Umbilical cord (tissue), 2 donors: Measurements from ENCODE around the gene VPS13D. TPM values are rescaled to one million over a fixed set of nuclear protein-coding genes. Genes with fewer than 3 reads are reported as not detected.
"Not testable (repeated sequence)": the region's sequence is repeated elsewhere in the genome, so short reads cannot be mapped to it uniquely, and the experiment has no call there.

ENCODE experiments used
- DNase-seq: peaks from one replicate; pipeline ENCODE4 v3.0.0-alpha.2; 2015; ENCODE audit warnings: low spot score
- total RNA-seq: library from RNA; depleted of rRNA; stranded (reverse); fragments of >200 nt; gene quantifications from one replicate; pipeline ENCODE4 v1.2.3, GENCODE V29; 2014; ENCODE audit warnings: low replicate concordance; ENCODE audit not compliant: insufficient read depth

The VPS13D gene
- total RNA-seq, 1 donor from 2014 or later = 31.3 TPM

DNA sequence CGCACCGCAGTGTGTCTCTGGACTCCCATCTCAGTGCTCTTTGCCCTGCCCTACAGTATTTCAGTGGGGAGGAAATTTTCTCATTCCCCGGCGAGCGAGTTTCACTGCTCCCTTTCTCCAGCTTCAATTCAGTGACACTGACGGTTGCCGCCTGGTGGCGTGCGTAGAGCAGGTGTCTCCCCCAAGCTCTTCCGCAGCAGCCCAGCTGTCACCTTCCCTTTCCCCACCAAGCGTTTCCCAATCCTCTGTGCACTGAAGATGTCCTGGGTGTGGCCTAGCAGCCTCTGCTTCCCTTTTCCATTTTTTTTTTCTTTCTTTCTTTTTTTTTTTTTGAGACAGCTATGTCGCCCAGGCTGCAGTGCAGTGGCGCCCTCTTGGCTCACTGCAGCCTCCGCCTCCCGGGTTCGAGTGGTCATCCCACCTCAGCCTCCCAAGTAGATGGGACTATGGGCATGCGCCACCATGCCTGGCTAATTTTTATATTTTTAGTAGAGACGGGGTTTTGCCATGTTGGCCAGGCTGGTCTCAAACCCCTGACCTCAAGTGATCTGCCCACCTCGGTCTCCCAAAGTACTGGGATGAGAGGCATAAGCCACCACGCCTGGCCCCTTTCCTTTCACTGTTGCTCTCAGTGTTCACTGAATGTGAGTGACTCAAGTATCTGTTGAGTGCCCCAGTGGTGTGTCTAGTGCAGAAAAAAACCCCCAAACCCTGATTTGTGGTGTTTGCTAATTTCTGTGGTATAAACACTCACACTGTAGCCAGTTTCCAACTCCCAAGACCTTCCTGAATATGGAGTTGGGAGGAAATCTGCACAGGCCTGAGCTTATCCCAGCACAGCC is 33.0 kb upstream of the VPS13D start:
- DNase-seq = peak; percentile 44

- no peak for DNase-seq
These were observed 32.3 kb upstream of the VPS13D start for GRCh38 chr1:12197483-12197880.

DNA sequence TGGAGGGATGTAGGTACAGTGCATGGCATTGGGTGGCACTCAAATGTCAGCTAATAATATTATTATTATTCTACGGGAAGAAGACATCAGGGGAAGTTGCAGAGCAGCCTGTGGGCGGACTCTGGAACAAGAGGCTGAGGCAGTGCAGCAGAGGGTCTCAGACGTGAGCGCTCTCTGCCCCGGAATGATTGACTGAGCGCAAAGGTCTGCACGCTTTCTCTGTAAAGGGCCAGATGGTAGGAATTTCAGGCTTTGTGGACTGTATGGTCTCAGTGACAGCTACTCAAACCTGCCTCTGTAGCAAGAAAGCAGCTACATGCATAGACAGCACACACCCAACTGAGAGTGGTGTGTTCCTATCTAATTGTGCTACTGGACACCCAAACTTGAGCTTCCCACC is 29.6 kb upstream of the VPS13D start:
- no peak for DNase-seq

DNA sequence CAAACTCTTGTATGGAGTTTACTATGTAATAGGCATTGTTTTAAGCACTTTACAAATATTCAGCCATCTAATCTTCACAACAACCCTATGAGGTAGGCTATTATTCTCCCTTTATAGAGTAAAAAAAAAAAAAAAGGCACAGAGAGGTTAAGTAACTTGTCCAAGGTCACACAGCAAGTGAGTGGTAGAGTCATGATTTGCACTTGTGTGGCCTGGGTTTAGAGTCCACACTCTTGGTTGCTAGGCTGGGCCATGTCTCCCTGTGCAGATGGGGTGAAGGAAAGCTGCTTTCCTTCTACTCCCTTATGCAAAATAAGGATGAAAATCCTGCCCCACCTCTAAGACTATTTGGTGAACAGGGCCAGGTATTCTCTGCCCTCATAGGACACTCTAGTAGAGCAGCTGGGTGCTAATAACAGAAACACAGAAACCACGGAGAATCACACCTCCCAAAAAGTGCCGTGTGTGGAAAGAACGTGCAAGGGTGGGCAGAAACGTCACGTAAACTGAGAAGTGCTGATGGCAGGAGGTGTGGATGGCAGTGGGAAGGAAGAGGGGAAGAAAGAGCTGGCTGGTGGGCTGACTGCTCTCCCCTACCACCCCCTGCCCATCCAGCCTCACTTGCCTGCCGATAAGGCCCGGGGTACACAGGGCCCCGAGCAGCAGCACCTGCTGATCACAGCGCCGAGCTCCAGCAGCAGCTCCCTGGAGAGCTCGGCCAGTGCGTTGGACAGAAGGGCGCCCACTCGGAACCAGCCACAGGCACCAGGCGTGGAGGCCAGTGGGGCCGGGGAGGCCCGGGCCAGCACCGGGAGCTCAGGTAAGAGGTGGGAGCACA is 28.3 kb upstream of the VPS13D start:
- DNase-seq = no peak

DNA sequence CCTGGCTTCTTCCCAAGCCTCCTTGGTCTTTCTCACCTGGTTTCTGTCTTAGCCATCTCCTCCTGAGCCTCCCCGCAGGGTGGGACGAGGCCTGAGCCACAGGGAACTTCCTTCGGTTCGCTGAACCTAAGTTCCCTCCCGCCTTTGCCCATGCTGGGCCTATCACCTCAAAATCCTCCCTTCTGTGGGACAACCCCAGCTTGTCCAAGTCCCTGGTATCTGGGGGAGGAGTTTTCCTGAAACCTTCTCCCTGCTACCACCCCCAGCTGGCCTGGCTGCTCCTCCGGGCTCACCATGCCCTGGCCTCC is 27.7 kb upstream of the VPS13D start:
- no peak for DNase-seq

- no peak for DNase-seq
These were observed 27.3 kb upstream of the VPS13D start for GRCh38 chr1:12202577-12202976.

DNA sequence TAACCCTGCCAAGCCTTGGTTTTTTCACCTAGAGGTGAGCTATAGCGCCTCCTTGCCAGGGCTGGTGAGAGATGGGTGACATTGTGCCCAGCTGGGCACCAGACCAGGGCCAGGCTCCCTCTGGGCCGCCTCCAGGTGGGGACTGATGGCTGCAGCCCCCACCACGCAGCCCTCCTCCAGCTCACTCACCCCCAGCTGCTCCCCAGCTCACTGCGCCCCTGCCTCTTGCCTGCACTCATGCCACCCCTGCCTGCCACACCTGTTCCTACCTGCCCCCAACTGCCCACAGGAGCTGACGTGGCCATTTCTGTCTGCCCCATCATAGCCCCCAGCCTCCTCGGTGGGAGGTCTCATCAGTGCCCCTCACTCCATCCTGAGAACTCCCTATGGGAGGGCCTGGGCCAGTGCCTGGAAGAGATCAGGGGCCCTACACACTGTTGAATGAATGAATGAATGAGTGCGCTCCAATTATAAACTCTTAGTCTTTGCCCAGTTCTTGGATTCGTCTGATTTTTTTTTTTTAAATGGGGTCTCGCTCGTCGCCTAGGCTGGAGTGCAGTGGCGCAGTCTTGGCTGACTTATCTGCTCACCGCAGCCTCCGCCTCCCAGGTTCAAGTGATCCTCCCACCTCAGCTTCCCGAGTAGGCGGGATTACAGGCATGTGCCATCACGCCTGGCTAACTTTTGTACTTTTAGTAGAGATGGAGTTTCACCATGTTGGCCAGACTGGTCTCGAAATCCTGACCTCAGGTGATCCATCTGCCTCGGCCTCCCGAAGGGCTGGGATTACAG is 26.4 kb upstream of the VPS13D start:
- DNase-seq = no peak

- no peak for DNase-seq
These were observed 25.7 kb upstream of the VPS13D start for GRCh38 chr1:12204140-12204539.

DNA sequence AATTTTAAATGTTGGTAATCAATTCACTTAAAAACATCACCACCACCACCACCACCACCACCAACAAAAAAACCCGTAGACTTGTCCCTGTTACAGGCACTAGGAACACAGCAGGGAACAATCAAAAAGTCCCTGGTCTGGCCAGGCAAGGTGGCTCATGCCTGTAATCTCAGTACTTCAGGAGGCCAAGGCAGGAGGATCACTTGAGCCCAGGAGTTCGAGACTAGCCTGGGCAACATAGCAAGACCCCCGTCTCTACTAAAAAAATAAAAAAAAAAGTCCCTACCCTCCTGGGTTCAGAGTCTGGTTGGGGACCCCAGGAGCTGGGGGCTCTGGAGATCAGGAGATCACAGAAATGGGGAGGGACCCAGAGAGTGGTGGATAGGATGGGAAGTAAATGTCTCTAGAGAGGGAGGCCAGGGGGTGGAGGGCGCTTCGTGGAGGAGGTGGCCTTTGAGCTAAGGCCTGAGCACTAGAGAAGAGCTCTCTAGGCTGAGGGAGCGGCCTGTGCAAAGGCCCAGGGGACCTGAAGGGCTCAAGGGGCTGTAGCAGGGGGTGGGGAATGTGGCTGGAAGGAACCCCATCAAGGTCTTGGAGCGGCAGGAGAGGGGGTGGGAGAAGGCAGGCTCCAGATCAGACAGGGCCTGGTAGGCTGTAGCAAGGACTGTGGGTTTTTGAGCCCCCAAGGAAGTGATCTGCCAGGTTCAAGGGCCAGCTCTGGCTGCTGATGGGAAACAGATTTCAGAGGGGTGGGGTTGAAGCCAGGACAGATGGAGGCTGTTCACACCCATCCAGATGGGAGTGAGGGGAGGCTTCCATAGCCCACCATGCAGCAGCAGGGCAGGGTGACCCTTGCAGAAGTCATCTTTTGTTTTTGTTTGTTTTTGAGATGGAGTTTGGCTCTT is 24.8 kb upstream of the VPS13D start:
- DNase-seq = no peak

DNA sequence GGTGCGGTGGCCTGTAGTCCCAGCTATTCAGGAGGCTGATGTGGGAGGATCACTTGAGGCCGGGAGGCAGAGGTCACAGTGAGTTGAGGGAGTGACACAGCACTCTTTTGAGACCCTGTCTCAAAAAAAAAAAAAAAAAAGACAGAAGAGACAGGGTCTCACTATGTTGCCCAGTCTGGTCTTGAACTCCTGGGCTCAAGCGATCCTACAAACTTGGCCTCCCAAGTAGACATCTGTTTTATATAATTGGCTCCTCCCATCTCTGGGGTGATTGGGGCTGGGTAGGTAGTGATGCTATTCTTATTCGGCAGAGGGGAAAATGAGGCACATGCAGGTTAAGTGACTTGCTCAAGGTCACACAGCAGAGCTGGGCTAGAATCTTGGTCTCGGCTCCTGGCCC is 23.6 kb upstream of the VPS13D start:
- DNase-seq = no peak

DNA sequence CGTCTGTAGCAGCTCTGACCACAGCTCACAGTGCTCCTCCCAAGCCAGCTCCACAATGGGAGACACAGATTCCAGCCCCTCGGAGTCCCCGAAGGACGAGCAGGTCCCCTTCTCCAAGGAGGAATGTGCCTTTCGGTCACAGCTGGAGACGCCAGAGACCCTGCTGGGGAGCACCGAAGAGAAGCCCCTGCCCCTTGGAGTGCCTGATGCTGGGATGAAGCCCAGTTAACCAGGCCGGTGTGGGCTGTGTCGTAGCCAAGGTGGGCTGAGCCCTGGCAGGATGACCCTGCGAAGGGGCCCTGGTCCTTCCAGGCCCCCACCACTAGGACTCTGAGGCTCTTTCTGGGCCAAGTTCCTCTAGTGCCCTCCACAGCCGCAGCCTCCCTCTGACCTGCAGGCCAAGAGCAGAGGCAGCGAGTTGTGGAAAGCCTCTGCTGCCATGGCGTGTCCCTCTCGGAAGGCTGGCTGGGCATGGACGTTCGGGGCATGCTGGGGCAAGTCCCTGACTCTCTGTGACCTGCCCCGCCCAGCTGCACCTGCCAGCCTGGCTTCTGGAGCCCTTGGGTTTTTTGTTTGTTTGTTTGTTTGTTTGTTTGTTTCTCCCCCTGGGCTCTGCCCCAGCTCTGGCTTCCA is 22.9 kb upstream of the VPS13D start:
- no peak for DNase-seq

GRCh38 chr1:12208271-12208670 is 21.6 kb upstream of the VPS13D start:
- DNase-seq = no peak

DNA sequence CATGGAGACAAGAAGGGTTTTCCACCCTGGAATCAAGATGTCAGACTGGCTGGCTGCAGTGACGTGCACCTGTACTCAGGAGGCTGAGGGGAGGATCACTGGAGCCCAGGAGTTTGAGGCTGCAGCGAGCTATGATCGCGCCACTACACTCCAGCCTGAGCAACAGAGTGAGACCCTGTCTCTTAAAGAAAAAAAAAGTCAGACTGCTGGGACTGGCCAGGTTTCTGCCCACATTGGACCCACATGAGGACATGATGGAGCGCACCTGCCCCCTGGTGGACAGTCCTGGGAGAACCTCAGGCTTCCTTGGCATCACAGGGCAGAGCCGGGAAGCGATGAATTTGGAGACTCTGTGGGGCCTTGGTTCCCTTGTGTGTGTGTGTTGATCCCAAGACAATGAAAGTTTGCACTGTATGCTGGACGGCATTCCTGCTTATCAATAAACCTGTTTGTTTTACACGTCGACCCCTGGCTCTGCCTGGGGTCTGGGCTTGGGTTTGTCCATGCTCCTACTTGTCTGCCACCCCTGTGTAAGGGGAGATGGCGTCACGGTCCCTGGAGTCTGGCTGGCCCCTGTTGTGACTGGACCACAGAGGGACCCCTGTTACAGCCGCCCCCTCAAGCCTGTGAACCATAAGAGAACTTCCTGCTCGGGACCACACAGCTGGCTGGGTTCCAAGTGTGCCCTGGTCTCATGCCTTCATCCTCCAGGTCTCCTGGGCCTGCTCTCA is 20.9 kb upstream of the VPS13D start:
- DNase-seq = peak; percentile 85

GRCh38 chr1:12209495-12209832 is 20.4 kb upstream of the VPS13D start:
- no peak for DNase-seq

GRCh38 chr1:12215118-12215961 is 14.5 kb upstream of the VPS13D start:
- no peak for DNase-seq

DNA sequence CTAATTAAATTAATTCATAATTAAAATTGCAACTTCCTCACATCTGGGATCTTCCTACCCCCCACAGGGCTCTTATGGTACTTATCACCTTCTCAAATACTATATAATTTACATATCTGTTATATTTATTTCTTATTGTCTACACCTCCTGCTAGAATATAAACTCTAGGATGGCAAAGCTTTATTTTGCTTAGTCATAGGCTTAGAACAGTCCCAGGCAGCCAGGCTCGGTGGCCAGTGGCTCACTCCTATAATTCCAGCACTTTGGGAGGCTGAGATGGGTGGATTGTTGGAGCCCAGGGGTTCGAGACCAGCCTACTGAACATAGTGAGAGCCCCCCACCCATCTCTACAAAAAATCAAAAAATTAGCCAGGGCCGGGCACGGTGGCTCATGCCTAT is 10.0 kb upstream of the VPS13D start:
- no peak for DNase-seq

- no peak for DNase-seq
These were observed 8.9 kb upstream of the VPS13D start for GRCh38 chr1:12220890-12221289.

GRCh38 chr1:12222700-12223099 is 7.1 kb upstream of the VPS13D start:
- not testable (repeated sequence) for DNase-seq

DNA sequence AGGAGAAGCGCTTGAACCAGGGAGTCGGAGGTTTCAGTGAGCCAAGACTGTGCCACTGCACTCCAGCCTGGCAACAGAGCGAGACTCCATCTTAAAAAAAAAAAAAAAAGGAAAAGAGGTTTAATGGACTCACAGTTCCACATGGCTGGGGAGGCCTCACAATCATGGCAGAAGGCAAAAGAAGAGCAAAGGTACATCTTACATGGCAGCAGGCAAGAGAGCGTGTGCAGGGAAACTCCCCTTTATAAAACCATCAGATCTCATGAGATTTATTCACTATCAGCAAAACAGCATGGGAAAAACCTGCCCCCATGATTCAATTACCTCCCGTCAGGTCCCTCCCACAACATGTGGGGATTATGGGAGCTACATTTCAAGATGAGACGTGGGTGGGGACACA is 5.7 kb upstream of the VPS13D start:
- DNase-seq = not testable (repeated sequence)
